Occipital lobe (tissue), 2 donors: Measurements from ENCODE around the gene TMEM222. TPM values are rescaled to one million over a fixed set of nuclear protein-coding genes. Genes with fewer than 3 reads are reported as not detected.

Experiments
- DNase-seq: peaks from one replicate; lab custom pipeline; 2025; lab: John Stamatoyannopoulos, UW
- total RNA-seq: library from RNA; depleted of rRNA; stranded (reverse); fragments of >200 nt; gene quantifications from one replicate; pipeline ENCODE4 v1.2.3, GENCODE V29; 2014

Gene TMEM222
- total RNA-seq, 1 donor from 2014 or later: 16.8 TPM

- DNase-seq: no peak
These were observed 36.3 kb downstream of the TMEM222 start for GRCh38 chr1:27358038-27358927.

DNA sequence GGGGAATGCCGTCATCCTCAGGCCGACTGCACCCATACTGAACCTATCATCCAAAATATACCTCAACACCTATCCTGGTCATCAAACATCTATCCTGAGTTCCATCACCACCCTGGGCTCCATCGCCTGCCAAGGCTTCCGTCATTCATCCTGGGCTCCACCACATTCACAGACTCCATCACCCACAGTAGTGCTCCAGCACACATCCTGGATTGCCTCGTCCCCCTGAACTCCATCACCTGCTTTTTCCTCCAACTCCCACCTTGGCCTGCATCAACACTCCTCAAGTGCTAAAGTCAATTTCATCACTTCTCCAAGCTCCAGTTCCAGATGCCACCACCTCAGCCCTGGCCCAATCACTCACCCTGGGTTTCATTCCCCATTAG, 37.0 kb downstream of the TMEM222 start:
- no peak for DNase-seq

GRCh38 chr1:27359822-27360158, 37.8 kb downstream of the TMEM222 start:
- no peak for DNase-seq

GRCh38 chr1:27360159-27361043, 38.4 kb downstream of the TMEM222 start:
- DNase-seq: no peak

DNA sequence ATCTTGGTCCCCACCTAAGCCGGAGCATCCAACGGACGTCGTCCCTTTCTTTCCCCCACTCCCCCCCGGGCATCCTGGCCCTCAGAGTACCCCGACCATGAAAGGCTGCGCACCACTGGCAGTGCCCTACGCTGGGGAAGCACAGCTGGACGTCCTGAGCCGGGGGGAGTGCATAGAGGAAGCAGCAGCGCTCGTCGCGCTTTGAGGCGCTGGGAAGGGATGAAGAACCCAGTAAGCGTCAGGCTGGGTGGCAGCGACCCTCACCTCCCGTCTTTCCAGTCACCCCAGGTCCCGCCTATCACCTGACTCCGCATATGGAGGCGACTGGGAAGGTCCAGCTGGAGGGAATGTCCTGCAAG, 39.1 kb downstream of the TMEM222 start:
- DNase-seq: no peak

- no peak for DNase-seq
These were observed 39.6 kb downstream of the TMEM222 start for GRCh38 chr1:27361553-27361952.

DNA sequence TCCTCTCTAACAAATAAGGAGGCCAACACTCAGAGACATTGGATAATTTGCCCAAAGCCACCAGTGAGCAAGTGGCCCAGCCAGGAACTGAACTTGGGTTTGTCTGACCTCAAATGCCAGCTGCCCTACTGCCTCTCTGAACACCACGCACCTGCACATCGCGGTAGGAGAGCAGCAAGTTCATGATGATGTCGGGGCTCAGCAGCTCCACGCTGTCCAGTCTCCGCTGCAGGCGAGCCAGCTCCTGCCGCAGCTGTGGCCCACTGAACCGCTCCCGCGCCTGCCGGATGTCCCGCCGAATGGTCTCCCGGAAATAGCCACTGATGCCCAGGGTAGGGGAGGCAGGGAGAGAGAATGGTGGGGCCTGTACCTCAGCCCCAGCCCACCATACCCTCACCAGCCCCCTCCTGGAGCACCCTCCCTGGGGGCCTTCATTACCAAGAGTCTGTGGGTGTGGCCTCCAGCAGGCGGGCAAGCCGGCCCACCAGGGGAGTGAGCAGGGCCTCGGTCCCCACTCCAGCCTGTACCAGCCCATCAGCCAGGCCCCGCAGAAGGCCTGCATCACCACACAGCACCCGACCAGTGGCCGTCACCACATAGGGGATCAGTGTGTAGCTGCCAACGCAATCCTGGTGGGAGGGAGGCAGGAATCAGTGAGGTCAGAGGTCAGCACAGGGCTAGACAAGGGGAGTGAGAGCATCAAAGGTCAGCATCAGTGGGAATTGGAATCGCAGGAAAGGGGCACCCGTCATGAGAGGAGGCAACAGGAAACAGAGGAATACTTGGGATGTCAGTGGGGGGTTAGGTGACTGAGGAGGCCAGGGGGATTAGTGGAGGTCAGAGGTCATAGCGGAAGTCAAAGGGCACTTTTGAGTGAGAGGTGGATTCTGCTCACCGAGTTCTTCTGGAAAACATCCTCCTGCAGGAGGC, 42.1 kb downstream of the TMEM222 start:
- no peak for DNase-seq

GRCh38 chr1:27364696-27365371, 42.9 kb downstream of the TMEM222 start:
- no peak for DNase-seq

DNA sequence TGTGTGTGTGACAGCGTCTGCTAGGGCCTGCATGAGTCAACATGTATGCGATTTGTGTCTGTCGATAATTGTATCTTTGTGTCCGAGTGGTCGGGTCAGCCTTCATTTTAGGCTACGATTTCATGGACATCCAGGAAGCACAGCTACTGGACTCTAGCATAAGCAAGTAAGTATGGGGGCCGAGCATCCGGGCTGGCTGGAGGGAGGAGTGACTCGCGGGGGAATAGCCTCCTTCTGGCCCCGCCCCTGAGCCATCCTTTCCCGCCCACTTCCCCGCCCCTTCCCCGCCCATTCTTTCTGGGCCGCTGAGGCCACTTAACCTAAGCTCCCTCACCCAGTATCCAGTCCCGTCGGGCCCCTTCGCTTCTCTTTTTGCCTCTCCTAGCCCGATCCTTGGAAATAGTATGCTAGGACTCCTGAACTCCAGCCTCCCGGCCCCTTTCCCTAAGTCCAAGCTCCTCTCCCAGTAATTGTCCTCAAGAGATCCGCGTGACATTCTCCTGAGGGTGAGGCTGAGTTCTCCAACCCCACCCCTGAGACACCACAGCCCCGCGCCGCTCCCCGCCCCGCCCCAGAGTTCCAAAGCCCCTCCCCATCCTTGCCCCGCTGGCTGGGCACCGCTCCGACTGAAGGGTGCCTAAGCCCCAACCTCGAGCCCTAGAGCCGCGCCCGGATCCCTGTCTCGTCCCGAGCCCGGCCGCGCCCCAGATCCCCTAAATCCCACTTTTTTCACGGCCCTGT, 43.6 kb downstream of the TMEM222 start:
- DNase-seq: peak; percentile 80

DNA sequence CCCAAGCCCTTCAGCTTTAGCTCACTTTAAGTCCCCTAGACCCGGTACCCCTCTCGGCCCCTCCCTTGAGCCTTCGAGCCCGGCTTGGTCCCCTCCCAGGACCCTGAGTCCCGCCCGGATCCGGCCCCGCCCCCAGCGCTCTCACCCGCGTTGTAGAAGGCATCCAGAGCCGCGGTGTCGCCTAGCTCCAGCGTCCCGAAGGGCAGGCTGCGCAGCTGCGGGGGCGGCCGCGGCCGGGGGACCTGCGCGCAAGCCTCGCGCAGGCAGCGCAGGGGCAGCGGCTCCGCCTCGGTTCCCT, 44.1 kb downstream of the TMEM222 start:
- peak; percentile 41 for DNase-seq

- DNase-seq: peak; percentile 50
These were observed 44.6 kb downstream of the TMEM222 start, which contains the start of gene MAP3K6 for GRCh38 chr1:27366411-27367159. Gene MAP3K6 (minus strand): TSS chr1:27366961. CDS start chr1:27366597, 364 bp downstream.

- DNase-seq: no peak
These were observed 45.2 kb downstream of the TMEM222 start for GRCh38 chr1:27367160-27367650.

DNA sequence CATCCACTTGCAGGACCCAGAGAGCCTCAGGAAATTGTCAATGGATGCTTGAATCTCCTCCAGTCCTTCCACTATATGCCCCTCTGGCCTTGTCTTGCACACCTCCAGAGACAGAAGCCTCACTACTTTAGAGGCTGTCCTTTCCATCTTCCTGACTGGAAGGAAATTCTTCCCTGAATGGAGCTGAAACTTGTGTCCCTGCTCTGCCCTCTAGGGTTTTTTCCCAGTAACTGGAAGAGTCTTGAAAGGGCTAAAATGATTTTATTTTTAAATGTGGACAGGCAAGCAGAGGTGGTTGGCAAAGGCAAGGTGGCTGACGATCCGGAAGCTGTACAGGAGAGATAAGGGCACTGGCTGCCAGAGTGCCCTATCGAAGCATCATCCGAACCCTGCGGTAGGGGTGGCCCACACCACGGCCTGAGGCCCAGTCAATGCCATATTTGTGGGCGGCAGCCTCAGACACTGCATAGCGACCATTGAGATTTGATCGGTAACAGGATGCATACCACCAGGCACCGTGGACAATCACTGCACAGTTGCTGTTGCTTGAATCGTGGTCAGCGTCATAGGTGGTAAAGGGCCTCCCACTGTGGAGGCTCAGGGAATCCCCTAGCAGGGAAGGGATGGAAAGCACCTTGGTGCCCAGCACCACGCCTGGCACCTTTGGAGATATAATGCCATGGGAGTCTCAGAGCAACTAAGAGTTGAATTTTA, 47.1 kb downstream of the TMEM222 start:
- DNase-seq: no peak

DNA sequence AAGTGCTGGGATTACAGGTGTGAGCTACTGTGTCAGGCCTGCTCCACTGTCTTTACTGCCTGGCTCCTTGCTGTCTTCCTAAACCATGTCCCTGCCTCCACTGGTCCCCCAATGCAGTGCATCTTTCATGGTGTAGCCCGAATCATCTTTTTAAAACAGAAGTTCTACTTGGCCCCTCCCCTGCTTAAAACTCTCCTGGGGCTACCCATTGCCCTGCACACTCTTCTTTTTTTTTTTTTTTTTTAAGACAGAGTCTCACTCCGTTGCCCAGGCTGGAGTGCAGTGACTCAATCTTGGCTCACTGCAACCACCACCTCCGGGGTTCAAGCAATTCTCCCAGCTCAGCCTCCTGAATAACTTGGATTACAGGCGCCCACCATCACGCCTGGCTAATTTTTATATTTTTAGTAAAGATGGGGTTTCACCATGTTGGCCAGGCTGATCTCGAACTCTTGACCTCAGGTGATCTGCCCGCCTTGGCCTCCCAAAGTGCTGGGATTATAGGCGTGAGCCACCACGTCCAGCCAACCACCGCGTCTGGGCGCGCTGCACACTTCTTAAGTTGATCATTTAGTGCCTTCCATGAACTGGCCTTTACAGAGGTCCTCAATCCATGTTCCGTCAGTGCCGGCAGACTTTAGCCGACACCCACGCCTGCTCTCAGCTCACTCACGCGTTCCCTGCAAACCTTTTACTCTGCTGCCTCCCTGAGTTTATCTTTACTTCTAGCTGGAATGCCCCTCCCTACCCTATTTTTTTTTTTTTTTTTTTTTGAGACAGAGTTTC, 50.3 kb downstream of the TMEM222 start:
- no peak for DNase-seq

DNA sequence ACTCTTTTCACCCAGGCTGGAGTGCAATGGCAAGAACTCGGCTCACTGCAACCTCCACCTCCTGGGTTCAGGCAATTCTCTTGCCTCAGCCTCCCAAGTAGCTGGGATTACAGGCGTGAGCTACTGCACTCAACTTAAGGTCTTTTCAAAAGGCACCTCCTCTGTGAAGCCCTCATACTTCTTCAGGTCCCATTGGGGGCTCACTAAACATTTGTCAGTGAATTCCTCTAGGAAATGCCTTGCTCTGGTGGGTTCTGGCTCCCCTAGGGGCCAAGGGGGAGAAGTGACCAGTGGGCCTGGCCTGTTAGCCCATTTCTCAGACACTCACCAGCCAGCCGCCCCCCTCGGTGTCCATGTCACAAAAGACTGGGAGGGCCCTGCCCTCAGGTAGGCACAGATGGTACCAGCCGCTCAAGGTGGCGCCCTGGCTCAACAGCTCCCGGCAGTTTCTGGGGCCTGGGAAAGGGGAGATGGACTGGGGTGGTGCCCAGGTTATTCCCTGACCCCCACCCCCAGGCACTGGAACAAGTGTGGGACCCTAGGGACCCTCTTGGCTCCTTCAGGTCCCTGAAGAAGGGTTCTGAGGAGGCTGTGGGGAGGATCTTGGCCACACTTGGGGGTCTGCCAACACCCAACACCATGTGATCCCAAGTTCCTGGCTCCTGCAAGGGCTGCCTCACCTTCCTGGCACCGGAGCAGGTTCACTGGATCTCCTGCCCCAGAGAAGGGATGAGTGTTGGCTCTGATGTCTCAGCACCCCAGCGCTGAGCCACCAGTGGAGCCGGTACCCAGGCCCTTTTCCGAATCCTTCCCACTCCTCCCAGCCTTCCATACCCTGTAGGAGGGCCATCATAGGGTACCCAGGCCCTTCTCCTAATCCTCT, 51.1 kb downstream of the TMEM222 start:
- DNase-seq: no peak

- no peak for DNase-seq
These were observed 52.6 kb downstream of the TMEM222 start, which contains the start of gene FCN3 for GRCh38 chr1:27374362-27375086. Gene FCN3 (minus strand): TSS chr1:27374824. CDS start chr1:27374818, 6 bp downstream.
